ENCODE measurements around the gene LST1. TPM values are rescaled to one million over a fixed set of nuclear protein-coding genes. Genes with fewer than 3 reads are reported as not detected.

LST1 gene
- total and polyA plus RNA-seq, 4 donors: 9.6 to 164 (median 87.4) TPM

DNA sequence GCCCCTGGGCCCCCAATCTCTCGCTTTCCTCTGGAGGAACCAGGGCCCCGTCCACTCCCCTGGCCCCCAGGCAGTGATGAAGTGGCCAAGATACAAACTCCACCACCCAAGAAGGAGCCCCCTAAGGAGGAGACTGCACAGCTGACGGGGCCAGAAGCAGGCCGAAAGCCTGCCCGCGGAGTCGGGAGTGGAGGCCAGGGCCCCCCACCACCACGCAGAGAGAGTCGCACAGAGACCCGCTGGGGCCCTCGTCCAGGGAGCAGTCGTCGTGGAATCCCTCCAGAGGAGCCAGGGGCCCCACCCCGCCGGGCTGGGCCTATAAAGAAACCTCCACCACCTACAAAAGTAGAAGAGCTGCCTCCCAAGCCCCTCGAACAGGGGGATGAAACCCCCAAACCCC, 45.1 kb downstream of the LST1 start:
- no peaks in the 10 kb centered on the region for H3K9me3 ChIP-seq (ENCODE audit: control insufficient read depth in 4 of 4, insufficient read depth in 3 of 4, low read length in 3 of 4)
- TF ChIP-seq, protein P1, sequence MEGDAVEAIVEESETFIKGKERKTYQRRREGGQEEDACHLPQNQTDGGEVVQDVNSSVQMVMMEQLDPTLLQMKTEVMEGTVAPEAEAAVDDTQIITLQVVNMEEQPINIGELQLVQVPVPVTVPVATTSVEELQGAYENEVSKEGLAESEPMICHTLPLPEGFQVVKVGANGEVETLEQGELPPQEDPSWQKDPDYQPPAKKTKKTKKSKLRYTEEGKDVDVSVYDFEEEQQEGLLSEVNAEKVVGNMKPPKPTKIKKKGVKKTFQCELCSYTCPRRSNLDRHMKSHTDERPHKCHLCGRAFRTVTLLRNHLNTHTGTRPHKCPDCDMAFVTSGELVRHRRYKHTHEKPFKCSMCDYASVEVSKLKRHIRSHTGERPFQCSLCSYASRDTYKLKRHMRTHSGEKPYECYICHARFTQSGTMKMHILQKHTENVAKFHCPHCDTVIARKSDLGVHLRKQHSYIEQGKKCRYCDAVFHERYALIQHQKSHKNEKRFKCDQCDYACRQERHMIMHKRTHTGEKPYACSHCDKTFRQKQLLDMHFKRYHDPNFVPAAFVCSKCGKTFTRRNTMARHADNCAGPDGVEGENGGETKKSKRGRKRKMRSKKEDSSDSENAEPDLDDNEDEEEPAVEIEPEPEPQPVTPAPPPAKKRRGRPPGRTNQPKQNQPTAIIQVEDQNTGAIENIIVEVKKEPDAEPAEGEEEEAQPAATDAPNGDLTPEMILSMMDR (IDR thresholded peaks at IDR 0.05; ENCODE audit: control extremely low read depth, extremely low read depth): no peak
- H3K27ac ChIP-seq (ENCODE audit: low read depth in 1 of 2, low read length in 1 of 2): no peak overlapping the region
- H3K36me3 ChIP-seq (ENCODE audit: control insufficient read depth in 4 of 4, insufficient read depth in 4 of 4, low read length in 4 of 4): peaks cover 54 to 90% (median 75%) of the 10 kb centered on the region in 4 donors
- no peak overlapping the region for H3K9ac ChIP-seq (ENCODE audit: insufficient read depth in 1 of 2, low read length in 2 of 2)
- WGBS, 2 donors: 91% methylated on average over 16 of the region's 16 CpGs
- H3K27me3 ChIP-seq (ENCODE audit: control insufficient read depth in 3 of 3, insufficient read depth in 3 of 3, low read length in 2 of 3): no peaks in the 10 kb centered on the region
- ATAC-seq (ENCODE audit: insufficient read depth, low FRiP score) (no peak), DNase-seq (no peak)
- H3K4me1 ChIP-seq (ENCODE audit: control insufficient read depth in 5 of 5, insufficient read depth in 5 of 5, low read length in 5 of 5): no peaks in the 10 kb centered on the region
- H3K4me3 ChIP-seq: no peak overlapping the region

DNA sequence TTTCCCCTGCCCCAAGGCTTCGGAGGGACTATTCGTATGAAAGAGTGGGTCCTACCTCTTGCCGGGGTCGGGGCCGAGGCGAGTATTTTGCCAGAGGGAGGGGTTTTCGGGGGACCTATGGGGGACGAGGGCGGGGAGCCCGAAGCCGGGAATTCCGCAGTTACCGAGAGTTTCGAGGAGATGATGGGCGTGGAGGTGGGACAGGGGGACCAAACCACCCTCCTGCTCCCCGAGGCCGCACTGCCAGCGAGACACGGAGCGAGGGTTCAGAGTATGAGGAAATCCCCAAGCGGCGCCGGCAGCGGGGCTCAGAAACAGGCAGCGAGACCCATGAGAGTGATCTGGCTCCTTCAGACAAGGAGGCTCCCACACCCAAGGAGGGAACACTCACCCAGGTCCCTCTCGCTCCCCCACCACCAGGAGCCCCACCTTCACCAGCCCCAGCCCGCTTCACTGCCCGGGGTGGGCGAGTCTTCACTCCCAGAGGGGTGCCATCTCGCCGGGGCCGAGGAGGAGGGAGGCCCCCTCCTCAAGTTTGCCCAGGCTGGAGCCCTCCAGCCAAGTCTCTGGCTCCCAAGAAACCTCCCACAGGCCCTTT, 45.7 kb downstream of the LST1 start:
- DNase-seq: no peak
- Histone ChIP-seq H3K27ac (ENCODE audit: low read depth in 1 of 2, low read length in 1 of 2) (no peak overlapping the region), H3K4me3 (no peak overlapping the region), H3K4me1 (ENCODE audit: control insufficient read depth in 5 of 5, insufficient read depth in 5 of 5, low read length in 5 of 5) (no peaks in the 10 kb centered on the region), H3K36me3 (ENCODE audit: control insufficient read depth in 4 of 4, insufficient read depth in 4 of 4, low read length in 4 of 4) (peaks cover 54 to 90% (median 72%) of the 10 kb centered on the region in 4 donors), H3K9me3 (ENCODE audit: control insufficient read depth in 4 of 4, insufficient read depth in 3 of 4, low read length in 3 of 4) (no peaks in the 10 kb centered on the region), H3K27me3 (ENCODE audit: control insufficient read depth in 3 of 3, insufficient read depth in 3 of 3, low read length in 2 of 3) (no peaks in the 10 kb centered on the region), H3K9ac (ENCODE audit: insufficient read depth in 1 of 2, low read length in 2 of 2) (no peak overlapping the region)
- no peak for ATAC-seq (ENCODE audit: insufficient read depth, low FRiP score)
- WGBS, 2 donors: 91 to 92% methylated on average over 32 of the region's 32 CpGs
- TF ChIP-seq, protein P1 (IDR thresholded peaks at IDR 0.05; ENCODE audit: control extremely low read depth, extremely low read depth): no peak

DNA sequence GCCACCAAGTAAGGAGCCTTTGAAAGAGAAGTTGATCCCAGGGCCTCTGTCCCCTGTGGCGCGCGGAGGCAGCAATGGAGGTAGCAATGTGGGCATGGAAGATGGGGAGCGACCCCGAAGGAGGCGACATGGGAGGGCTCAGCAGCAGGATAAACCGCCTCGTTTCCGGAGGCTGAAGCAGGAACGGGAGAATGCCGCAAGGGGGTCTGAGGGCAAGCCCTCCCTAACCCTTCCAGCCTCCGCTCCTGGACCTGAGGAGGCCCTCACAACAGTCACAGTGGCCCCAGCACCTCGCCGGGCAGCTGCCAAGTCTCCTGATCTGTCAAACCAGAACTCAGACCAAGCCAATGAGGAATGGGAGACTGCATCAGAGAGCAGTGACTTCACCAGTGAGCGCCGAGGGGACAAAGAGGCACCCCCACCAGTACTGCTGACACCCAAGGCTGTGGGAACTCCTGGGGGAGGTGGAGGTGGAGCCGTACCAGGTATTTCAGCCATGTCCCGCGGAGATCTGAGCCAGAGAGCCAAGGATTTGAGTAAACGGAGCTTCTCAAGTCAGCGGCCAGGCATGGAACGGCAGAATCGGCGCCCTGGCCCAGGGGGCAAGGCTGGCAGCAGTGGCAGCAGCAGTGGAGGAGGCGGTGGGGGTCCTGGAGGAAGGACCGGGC, 46.3 kb downstream of the LST1 start:
- Histone ChIP-seq H3K4me3 (no peak overlapping the region), H3K27me3 (ENCODE audit: control insufficient read depth in 3 of 3, insufficient read depth in 3 of 3, low read length in 2 of 3) (no peaks in the 10 kb centered on the region), H3K9me3 (ENCODE audit: control insufficient read depth in 4 of 4, insufficient read depth in 3 of 4, low read length in 3 of 4) (no peaks in the 10 kb centered on the region), H3K27ac (ENCODE audit: low read depth in 1 of 2, low read length in 1 of 2) (no peak overlapping the region), H3K9ac (ENCODE audit: insufficient read depth in 1 of 2, low read length in 2 of 2) (no peak overlapping the region), H3K36me3 (ENCODE audit: control insufficient read depth in 4 of 4, insufficient read depth in 4 of 4, low read length in 4 of 4) (peaks cover 55 to 90% (median 70%) of the 10 kb centered on the region in 4 donors), H3K4me1 (ENCODE audit: control insufficient read depth in 5 of 5, insufficient read depth in 5 of 5, low read length in 5 of 5) (no peaks in the 10 kb centered on the region)
- no peak for ATAC-seq (ENCODE audit: insufficient read depth, low FRiP score)
- DNase-seq: no peak
- TF ChIP-seq, protein P1 (IDR thresholded peaks at IDR 0.05; ENCODE audit: control extremely low read depth, extremely low read depth): no peak
- WGBS, 2 donors: 94 to 95% methylated on average over 26 of the region's 26 CpGs
